ENCODE data around the gene SIKE1. TPM values are rescaled to one million over a fixed set of nuclear protein-coding genes. Genes with fewer than 3 reads are reported as not detected.

SIKE1 gene
- total RNA-seq, 2 experiments from 2014 or later: 62.7 to 71.0 TPM

DNA sequence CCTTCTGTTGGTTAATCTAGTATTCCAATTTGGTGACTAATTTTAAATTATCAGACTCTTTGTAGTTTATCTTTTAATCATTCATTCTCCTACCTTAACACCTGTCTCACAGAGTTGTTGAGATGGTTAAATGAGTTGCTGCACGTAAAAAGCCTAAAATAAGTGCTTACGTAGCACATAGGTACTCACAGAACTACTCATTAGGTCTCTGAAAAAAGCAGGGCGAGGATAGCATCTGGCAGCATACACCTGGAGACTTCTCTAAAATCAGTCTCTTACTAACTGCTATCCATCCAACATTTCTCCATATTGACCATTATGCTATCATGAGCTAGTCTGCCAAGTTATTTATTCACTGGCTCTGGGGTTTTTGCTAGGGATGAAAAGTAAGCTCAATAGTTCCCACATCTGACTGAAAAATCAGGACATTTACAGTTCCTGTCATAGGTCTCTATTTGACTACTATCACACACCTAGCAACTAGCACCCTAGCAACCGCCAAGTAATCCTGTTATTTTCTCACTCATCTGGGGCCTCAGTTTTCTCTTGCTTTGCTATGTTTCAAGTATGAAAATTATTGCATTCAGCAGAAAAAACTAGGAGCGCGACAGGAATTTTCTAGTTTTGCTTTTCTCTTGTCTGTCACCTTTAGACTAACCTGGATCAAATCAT lies 33.9 kb downstream of the SIKE1 start:
- Mint-ChIP-seq H3K36me3 (peaks cover 61% of the 10 kb centered on the region), H3K9me3 (ENCODE audit: low read depth) (no peaks in the 10 kb centered on the region), H3K27ac (peak overlapping the region; percentile 56), H3K4me1 (peaks cover 65% of the 10 kb centered on the region), H3K4me3 (no peak overlapping the region), H3K27me3 (no peaks in the 10 kb centered on the region)
- ATAC-seq (peak; percentile 35), DNase-seq (no peak)
- CTCF ChIA-PET: no interaction called here

DNA sequence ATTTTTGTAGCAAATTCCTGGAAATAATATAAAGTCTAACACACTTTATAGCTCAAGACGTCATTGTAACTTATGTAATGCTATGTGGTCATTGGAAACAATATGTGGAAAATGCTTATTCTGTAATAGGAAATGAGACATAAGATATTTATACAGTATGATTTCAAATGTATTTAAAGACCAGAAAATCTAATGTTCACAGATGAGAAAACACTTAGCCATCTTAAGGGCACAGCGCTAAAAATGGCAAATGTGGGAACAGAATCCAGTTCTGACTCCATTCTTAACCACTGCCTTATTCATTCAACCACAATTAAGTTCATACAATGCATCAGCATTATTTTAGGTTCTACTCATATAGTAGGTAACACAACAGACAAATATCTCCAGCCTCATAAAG lies 35.2 kb downstream of the SIKE1 start:
- CTCF ChIA-PET: interaction anchor here (1.0 kb wide), 1 partner anchor 13 kb away, joined by 4 read pairs; the partner anchor contains the start of gene CSDE1
- Mint-ChIP-seq H3K4me3 (no peak overlapping the region), H3K9me3 (ENCODE audit: low read depth) (no peaks in the 10 kb centered on the region), H3K27me3 (no peaks in the 10 kb centered on the region), H3K36me3 (peaks cover 66% of the 10 kb centered on the region), H3K4me1 (peaks cover 58% of the 10 kb centered on the region), H3K27ac (peak overlapping the region; percentile 56)
- ATAC-seq (peak; percentile 83), DNase-seq (no peak)

DNA sequence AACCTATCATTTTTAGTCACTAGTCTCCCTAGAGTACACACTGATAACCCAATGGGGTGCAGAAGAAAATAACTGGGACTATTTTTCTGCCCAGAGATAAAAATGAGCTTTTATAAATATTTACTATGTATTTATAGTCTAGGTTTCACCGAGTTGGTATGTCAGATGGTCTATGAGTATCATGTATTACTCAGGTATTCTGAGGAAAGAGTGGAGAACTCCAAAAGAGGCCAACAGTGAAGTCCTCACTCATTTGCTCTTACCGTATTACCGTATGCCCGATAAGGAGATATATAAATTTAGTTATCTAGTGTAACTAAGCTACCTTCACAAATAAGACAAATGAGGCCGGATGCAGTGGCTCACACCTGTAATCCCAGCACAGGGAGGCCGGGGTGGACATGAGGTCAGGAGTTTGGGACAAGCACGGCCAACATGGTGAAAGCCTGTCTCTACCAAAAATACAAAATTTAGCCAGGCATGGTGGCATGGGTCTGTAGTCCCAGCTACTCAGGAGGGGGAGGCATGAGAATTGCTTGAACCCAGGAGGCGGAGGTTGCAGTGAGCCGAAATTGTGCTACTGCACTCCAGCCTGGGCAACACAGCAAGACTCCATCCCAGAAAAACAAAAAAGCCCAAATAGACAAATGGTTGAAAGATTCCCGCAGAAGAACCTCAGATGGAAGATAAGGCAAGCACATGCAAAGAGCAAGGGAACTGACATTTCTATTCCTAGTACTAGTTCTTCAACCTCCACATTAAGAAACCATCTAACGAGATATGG lies 38.3 kb downstream of the SIKE1 start:
- Mint-ChIP-seq H3K4me1 (peaks cover 42% of the 10 kb centered on the region), H3K27me3 (no peaks in the 10 kb centered on the region), H3K4me3 (no peak overlapping the region), H3K9me3 (ENCODE audit: low read depth) (no peaks in the 10 kb centered on the region), H3K27ac (no peak overlapping the region), H3K36me3 (peaks cover 57% of the 10 kb centered on the region)
- ATAC-seq (no peak), DNase-seq (no peak)
- CTCF ChIA-PET: no interaction called here

DNA sequence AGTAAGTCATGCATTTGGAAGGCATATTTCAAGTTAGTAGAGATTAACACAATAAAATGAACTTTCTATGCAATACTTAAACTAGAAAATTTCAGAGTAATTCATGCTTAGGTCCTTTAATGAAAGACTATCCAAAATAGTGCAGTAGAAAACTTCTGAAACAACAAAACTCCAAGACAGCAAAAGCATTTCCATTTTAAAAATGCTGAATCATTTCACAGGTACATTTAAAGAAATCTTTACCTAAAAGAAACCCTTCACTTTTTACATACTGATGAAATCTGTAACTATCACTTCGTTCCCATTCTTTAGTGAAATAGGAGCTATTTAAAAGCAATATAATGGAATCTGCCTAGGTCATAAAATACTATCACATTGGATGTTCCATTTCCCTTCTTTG lies 40.2 kb downstream of the SIKE1 start:
- Mint-ChIP-seq H3K27me3 (no peaks in the 10 kb centered on the region), H3K27ac (no peak overlapping the region), H3K36me3 (peaks cover 57% of the 10 kb centered on the region), H3K9me3 (ENCODE audit: low read depth) (no peaks in the 10 kb centered on the region), H3K4me3 (no peak overlapping the region), H3K4me1 (peaks cover 27% of the 10 kb centered on the region)
- DNase-seq (no peak), ATAC-seq (no peak)
- CTCF ChIA-PET: no interaction called here

DNA sequence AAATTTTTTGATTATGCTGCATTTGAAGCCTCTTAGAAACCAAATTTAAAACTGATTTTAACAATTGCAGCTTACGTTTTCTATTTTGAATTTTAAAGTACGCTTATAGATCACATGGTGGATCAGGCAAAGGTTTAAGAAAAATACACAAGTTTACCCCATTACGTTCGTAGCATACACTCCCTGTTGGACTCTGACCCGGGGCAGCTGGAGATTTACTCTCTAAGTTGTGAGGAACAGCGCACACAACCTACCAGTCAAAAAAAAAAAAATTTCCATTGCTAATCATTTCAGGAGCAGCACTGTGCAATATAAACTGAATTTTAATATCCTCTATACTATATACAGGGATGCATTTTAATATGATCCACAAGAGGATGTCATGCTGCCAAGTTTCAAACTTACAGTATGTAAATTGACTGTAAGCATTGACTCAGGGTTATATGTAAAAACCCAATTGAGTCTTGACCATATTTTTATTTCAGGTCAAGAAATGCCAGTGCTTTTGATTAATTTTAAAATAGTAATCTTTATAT lies 43.1 kb downstream of the SIKE1 start:
- H3K4me1 Mint-ChIP-seq: peaks cover 10% of the 10 kb centered on the region
- no peaks in the 10 kb centered on the region for H3K9me3 Mint-ChIP-seq (ENCODE audit: low read depth)
- CTCF ChIA-PET: interaction anchor here (1.3 kb wide), 1 partner anchor 17 kb away, joined by 3 read pairs; no protein-coding TSS in a partner anchor
- H3K27ac Mint-ChIP-seq: no peak overlapping the region
- DNase-seq (no peak), ATAC-seq (no peak)
- no peak overlapping the region for H3K4me3 Mint-ChIP-seq
- H3K27me3 Mint-ChIP-seq: no peaks in the 10 kb centered on the region
- peaks cover 64% of the 10 kb centered on the region for H3K36me3 Mint-ChIP-seq

DNA sequence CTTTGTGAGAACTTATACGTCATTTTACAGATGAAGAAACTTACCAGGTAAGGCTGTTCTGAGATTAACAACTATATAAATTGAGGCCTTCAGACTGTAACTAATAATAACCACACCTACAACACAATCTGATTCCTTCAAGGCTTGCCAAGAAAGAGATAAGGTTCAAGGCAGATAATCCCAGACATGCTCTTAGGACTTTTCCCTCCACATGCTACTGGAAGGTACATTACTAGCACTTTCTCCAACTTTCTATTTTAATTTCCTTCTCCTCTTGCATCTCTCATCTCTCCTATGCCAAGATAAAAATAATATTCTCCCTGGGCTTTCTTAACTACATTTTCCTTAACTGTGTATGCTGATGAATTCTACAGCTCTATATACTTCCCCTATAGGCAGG lies 45.0 kb downstream of the SIKE1 start:
- peaks cover 62% of the 10 kb centered on the region for H3K36me3 Mint-ChIP-seq
- H3K9me3 Mint-ChIP-seq (ENCODE audit: low read depth): no peaks in the 10 kb centered on the region

DNA sequence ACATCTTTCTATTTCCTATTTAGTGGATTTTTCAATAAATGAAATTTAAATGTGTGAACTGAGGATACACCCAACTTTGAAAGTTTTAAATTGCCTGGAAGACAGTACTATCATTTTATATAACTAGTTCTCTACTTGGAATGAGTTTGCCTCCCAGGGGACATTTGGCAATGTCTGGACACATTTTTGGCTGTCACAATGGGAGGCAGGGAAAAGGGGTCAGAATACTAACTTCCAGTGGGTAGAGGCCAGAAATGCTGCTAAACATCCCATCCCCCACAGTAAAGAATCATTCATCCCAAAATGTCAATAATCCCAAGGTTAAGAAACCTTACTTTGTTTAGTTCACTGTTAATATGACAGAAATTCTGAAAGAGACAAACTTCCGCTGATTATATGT lies 50.7 kb downstream of the SIKE1 start:
- no peaks in the 10 kb centered on the region for H3K27me3 Mint-ChIP-seq
- no peak for ATAC-seq
- H3K36me3 Mint-ChIP-seq: peaks cover 73% of the 10 kb centered on the region
- DNase-seq: no peak
- H3K4me3 Mint-ChIP-seq: no peak overlapping the region
- H3K9me3 Mint-ChIP-seq (ENCODE audit: low read depth): no peaks in the 10 kb centered on the region
- CTCF ChIA-PET: no interaction called here
- peaks cover 5% of the 10 kb centered on the region for H3K4me1 Mint-ChIP-seq
- H3K27ac Mint-ChIP-seq: no peak overlapping the region

More for the DNA sequence above, 45.0 kb downstream of the SIKE1 start:
- Mint-ChIP-seq H3K4me3 (no peak overlapping the region), H3K27me3 (no peaks in the 10 kb centered on the region), H3K27ac (peak overlapping the region; percentile 42), H3K4me1 (peaks cover 7% of the 10 kb centered on the region)
- CTCF ChIA-PET: no interaction called here
- ATAC-seq (no peak), DNase-seq (no peak)

DNA sequence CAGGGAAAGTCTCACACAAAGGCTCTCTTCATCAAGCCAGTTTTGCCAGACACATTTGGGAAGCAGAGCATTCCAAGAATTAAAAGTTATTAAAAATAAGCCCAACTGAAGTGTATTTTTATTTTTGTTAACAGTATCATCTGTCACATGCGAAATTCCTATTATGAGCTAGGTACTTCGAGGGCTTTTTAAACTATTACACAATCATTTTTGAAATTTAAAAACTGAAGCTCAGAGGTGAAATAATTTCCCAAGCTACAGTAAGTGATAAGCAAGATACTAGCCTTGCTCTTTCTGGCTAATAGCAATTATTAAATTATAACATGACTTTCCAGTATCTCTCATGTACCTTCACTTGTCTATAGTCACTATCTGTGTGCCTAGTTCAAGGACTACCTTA lies 51.9 kb downstream of the SIKE1 start:
- Mint-ChIP-seq H3K27ac (no peak overlapping the region), H3K27me3 (no peaks in the 10 kb centered on the region), H3K9me3 (ENCODE audit: low read depth) (no peaks in the 10 kb centered on the region), H3K36me3 (peaks cover 71% of the 10 kb centered on the region), H3K4me1 (peaks cover 6% of the 10 kb centered on the region), H3K4me3 (no peak overlapping the region)
- CTCF ChIA-PET: no interaction called here
- DNase-seq (no peak), ATAC-seq (no peak)

DNA sequence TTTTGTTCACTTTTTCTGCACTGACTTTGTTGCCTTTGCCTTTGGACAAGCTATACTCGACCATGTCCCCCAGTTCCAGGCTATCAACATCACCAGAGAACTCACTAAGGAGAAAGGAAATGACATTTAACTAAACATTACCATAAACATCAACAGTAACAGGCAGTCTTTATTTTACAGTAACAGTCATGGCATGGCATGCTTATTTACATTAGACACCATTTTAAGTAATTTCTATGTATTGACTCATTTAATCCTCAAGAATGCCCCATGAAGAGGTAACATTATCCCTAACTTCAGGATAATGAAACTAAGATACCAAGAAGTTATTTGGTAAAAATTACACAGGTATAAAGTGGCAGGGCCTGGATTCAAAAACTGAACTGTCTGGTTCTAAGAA lies 55.3 kb downstream of the SIKE1 start:
- CTCF ChIA-PET: no interaction called here
- DNase-seq: no peak
- Mint-ChIP-seq H3K36me3 (peaks cover 73% of the 10 kb centered on the region), H3K4me3 (no peak overlapping the region), H3K4me1 (peaks cover 7% of the 10 kb centered on the region), H3K9me3 (ENCODE audit: low read depth) (no peaks in the 10 kb centered on the region), H3K27me3 (no peaks in the 10 kb centered on the region), H3K27ac (peak overlapping the region; percentile 18)
- no peak for ATAC-seq

DNA sequence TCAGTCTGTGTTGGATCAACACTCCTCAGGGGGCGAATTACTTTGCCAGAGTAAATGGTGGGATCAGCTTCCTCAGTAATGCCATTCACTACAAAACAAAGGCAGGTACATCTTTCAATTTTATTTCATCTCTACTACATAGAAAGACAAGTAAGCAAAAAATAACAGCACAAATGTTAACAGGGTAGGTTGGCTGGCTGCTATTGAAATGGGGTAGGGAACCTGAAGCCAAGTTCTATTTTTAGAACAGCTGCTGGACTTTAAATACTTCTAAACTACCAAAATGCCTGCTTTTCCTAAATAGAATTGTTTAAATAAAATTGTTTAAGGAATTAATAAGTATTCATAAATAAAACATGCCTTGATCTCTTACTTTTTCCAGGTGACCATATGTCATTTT lies 56.6 kb downstream of the SIKE1 start:
- ATAC-seq: no peak
- H3K9me3 Mint-ChIP-seq (ENCODE audit: low read depth): no peaks in the 10 kb centered on the region
- H3K36me3 Mint-ChIP-seq: peaks cover 74% of the 10 kb centered on the region
- H3K4me1 Mint-ChIP-seq: peaks cover 7% of the 10 kb centered on the region
- CTCF ChIA-PET: no interaction called here
- no peak overlapping the region for H3K27ac Mint-ChIP-seq
- no peak for DNase-seq
- no peak overlapping the region for H3K4me3 Mint-ChIP-seq
- no peaks in the 10 kb centered on the region for H3K27me3 Mint-ChIP-seq

DNA sequence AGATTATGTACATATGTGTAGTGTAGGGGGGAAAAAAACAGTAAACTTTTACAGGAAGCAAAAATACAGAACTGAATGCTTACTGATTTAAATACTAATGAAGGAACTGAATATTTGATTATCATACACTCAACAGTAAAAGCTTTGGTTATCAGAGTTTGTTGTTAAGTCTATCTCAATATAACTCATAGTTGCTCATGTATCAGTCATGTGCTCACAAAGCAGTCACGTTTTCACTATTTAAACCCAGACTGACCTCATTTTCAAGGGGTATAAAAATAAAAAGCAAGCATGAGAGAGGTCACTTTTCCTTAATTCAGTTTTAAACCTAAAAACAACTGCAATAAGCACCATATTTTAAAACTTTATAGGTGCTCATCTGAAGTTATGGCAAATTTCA lies 57.0 kb downstream of the SIKE1 start:
- H3K27ac Mint-ChIP-seq: no peak overlapping the region
- H3K27me3 Mint-ChIP-seq: no peaks in the 10 kb centered on the region
- peaks cover 75% of the 10 kb centered on the region for H3K36me3 Mint-ChIP-seq
- H3K4me3 Mint-ChIP-seq: no peak overlapping the region
- CTCF ChIA-PET: no interaction called here
- ATAC-seq (no peak), DNase-seq (no peak)
- peaks cover 7% of the 10 kb centered on the region for H3K4me1 Mint-ChIP-seq
- no peaks in the 10 kb centered on the region for H3K9me3 Mint-ChIP-seq (ENCODE audit: low read depth)

DNA sequence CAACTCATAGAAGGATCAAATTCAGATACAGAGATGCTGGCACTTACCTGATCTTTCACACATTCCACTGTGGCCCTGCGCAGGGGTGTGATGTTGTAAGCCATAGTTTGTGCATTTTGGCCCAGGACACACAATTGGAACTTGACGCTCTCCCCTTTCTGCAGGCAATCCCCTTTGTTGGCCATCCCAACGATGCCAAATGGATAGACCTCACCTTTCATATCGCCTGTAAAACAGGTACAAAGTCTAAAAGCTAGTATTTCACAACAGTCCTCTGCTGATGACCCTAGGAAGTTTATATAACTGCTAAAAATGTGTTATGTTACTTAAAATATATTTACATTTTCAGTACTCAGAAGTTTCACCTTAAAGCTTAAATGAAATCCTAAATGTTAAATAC lies 60.0 kb downstream of the SIKE1 start:
- peaks cover 73% of the 10 kb centered on the region for H3K36me3 Mint-ChIP-seq
- H3K4me3 Mint-ChIP-seq: no peak overlapping the region
- H3K9me3 Mint-ChIP-seq (ENCODE audit: low read depth): no peaks in the 10 kb centered on the region
- CTCF ChIA-PET: interaction anchor here (0.7 to 1.3 kb wide), 2 partner anchors 15 to 17 kb away, joined by 3 read pairs; no protein-coding TSS in a partner anchor
- no peak overlapping the region for H3K27ac Mint-ChIP-seq
- peaks cover 17% of the 10 kb centered on the region for H3K4me1 Mint-ChIP-seq
- no peak for DNase-seq
- ATAC-seq: no peak
- no peaks in the 10 kb centered on the region for H3K27me3 Mint-ChIP-seq
